ENCODE data around the gene MCL1.
"Not testable (repeated sequence)": the region's sequence is repeated elsewhere in the genome, so short reads cannot be mapped to it uniquely, and the experiment has no call there.

Gene MCL1

DNA sequence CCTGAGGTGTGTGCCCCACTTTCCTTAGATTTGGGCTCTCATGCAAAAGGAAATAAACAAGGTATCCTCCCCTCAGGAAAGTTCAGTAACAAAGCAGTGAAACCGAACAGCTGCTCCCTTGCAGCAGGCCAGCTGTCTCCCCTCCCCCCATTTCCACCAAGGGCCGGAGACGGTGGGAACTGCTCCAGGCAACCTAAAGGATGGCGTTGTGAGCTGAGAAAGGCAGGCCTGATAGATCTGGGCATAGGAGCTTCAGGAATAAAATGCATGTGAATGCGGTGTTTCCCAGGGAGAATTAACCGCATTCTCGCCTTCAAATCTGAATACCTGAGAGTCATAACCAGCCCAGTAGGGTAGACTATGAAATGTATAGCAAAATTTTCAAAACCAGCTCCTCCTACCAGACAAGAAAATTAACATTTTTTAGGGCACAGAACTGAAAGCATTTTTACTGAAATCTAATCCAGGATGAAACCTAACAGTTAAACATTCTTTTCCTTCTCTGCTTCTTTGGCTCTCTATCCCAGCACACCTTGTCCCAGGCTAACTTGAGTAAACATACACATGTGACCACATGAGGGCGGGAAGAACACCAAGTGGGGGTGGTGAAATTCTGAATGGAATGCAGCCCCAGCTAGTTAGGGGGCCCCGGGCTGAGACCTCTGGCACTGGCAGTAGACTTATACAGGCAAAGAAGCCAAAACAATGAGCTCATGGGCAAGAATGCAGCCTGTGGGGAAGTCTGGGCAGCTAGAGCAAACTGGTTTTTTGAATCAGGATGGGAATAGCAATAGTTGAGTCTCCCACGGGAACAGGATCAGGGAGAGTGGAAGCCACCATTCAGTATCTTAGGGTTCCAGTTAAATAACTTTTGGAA lies 11.5 kb downstream of the MCL1 start:
- peak; percentile 52 for DNase-seq

DNA sequence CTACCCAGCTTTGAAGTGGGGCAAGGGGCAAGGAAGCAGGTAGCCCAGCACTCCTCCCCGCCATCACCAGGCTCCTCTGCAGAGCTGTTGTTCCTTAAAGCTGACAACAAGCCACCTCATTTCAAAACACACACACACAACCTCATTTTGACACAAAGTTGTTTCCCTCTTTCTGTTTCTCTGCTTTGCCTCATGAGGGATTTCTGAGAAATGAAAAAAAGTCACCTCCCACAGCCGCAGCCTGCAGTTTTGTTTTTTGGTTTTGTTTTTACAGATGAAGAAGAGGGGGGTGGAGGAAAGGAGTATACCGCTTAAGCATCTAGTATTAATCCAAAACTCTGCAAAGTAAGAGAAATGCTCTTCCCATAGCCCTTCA lies 12.1 kb downstream of the MCL1 start:
- DNase-seq, result peak; percentile 48

DNA sequence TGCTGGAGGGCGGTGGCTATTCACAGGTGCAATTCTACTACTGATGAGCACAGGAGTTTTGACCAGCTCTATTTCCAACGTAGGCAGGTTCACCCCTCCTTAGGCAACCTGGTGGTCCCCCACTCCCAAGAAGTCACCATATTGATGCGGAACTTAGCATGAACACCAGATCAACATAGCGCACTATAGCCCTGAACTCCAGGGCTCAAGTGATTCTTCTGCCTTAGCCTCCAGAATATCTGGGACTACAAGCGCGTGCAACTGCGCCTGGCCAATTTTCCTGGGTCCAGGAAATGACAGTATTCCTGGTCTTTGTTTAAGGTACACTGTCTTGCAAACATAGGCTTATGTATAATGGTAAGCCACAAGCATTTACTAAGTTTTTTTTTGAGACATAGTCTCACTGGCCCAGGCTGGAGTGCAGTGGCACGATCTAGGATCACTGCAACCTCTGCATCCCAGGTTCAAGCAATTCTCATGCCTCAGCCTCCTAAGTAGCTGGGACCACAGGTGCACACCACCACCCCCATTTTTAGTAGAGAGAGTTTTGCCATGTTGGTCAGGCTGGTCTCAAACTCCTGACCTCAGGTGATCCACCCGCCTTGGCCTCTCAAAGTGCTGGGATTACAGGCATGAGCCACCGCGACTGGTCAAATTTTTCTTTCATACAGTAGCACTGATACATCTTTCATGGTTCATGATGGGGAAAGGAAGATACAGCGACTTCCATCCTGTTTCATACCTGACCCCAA lies 12.6 kb downstream of the MCL1 start:
- DNase-seq, result no peak

DNA sequence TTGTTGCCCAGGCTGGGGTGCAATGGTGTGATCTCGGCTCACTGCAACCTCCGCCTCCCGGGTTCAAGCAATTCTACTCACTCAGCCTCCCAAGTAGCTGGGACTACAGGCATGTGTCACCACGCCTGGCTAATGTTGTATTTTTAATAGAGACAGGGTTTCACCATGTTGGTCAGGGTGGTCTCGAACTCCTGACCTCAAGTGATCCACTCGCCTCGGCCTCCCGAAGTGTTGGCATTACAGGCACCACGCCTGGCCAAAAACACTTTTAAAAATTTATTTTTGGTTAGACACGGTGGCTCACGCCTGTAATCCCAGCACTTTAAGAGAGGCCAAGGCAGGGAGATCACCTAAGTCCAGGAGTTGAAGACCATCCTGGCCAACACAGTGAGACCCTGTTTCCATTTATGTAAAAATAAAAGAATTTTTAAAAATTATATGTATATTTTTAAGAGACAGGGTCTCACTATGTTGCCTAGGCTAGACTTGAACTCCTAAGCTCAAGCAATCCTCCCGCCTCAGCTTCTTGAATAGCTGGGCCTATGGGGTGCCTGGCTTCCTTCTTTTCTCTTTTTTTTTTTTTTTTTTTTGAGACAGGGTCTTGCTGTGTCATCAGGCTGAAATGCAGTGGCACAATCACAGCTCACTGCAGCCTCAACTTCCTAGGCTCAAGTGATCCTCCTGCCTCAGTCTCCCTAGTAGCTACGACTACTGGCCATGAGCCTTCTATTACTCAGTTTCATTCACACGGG lies 14.0 kb downstream of the MCL1 start:
- not testable (repeated sequence) for DNase-seq

DNA sequence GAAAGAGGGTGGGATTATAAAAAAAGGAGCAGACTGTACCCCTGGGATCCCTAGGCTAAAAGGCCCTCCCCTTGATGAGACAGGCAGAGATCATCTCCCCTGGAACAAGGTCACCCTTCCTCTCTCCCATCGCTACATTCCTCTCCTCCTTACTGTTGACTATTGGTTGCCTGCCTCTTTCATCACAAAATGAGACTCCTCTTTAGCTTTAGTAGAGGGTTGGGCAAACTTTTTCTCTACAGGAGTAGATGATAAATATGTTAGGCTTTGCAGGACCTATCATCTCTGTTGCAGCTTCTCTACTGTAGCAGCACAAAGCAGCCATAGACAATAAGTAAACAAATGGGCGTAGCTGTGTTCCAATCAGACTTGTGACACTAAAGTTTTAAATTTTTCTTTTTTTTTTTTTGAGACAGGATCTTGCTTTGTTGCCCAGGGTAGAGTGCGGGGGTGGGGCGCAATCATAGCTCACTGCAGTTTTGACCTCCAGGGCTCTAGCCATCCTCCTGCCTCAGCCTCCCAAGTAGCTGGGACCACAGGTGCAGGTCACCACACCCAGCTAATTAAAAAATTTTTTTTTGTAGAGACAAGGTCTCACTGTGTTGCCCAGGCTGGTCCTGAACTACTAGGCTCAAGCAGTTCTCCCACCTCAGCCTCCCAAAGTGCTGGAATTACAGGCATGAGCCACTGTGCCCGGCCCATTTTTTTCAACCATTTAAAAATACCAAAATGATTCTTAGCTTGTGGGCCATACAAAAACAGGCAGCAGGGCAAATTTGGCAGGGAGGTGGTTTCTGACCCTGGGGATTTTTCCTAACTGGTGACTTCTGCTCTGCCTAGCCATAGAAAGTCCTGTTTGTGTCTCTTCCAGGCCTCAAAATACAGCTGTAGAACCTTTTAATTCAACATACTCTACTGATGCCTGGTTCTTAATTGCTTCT lies 15.1 kb downstream of the MCL1 start:
- no peak for DNase-seq

DNA sequence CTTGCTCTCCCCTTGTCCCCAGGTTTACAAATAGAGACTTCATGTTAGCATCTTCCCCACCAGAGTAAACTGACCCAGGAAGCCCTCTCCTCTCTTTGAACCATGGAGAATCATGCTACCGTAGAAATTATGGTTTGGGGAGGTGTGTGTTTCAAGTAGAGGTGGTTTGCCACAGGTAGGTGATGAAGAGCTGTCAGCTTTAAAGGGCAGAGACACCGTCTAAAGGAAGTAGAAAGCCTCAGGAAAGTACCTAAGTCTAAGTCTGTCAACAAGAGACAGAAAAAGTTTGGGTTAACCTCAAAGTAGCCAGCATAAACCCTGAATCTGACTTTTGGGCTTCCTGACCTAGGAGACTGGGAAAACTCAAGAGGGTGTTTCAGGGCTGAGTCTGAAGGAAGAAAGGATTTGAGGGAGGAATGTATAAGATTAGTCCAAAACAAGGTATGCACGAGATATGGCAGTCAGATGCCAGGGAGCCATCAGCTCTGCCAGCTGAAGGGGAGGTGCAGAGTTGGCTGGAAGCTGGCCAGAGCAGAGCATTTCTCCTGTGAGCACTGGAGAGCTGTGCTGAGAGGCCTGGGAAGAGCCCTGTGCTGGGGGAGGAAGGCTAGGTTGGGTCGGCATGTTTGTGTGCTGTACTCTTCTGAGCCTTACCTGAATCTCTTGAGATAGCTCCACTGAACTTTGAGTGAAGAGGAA lies 15.9 kb downstream of the MCL1 start:
- DNase-seq, result no peak

DNA sequence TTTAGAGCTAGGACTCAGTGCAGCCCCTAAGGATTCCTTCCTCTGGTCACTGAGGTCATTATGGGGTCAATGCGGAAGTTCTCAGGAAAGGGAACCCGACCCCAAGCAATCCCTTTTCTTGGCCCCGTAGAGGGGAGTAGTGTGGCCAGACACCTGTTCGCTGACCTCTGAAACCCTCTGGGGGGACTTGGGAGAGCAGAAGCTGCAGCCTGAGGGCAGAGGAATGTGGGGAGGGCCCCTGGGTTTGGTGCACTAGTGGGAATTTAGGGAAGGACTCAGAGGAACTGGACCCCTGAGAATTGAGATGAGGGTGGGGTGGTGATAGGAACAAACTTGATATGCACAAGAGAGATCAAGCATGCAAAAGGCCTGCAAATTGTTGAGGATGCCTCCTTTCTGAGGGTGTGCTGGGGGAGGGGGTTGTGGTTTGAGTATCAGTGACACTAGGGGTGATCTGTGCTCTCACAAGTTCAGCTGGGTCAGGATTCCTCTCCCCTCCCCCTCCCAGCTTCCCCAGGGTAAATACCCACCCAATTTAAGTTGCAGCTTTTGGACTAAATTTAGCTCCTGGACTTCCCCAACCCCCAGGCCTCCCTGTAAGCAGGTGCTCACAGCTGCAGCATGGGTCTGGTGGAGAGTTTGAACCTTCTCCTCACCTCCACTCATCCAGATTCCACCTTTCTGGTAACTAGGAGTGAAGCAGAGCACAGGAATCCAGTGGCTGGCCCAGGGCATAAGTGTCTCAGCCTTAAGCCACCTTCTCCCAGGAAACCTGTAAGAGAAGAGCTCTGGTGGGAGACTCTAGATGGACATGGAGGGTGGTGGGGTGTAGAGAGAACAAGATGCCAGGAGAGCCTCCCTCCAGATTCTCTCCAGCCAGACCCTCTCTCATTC lies 16.7 kb downstream of the MCL1 start:
- peak; percentile 73 for DNase-seq

DNA sequence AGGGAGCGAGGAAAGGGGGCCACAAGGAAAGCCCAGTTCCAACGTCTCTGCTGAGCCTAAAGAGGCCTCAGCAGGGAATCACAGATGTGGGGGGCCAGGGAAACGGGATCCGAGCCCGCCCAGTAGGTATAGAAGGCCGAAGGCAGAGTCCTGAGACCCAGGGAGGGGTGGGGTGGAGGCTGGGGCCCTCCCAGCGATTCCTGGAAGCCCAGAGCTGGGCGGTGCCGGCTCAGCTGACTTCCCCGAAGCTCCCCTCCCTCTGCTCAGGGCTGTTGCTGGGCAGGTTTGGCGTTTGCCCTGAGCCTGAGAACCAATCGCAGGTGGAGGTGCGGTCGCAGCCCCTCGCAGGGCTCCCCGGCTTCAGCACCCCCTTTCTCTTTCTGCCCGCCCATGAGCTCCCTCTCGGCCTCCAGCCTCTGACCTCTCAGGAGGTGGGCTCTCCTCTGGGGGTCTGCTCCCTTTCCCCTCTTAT lies 17.4 kb downstream of the MCL1 start:
- peak; percentile 89 for DNase-seq

DNA sequence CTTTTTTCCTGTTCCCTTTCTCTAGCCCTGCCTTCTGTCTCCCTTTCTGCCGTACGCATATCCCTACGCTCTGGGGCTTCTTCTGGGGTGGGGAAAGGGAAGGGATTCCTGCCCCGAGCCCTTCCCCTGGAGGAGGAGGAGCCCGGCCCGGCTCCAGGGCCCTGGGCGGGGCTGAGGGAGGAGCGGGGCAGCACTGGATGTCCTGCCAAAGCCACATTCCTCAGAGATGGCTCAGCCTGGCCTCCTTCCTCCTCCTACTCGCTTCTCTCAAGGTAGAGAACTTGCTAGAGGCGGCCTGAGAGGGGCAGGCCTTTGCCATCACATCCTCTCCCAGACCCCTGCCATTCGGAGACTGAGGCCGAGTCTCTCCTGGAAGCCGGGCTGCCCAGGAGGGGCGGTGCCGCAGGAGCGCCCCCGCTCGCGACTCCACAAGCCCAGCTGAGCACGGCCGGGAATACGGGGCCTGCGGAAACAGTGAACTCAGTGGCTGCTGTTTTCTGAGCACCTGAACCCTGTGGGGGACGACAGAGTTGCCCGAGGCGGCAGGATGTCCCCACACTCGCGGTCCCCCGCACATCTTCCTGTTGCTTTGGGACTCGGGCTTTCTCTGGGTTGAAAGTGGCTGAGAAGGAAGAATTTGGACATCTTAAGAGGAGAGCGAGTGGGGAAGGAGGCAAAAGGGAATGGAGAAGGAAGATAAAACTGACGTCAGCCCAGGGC lies 18.0 kb downstream of the MCL1 start:
- peak; percentile 59 for DNase-seq

DNA sequence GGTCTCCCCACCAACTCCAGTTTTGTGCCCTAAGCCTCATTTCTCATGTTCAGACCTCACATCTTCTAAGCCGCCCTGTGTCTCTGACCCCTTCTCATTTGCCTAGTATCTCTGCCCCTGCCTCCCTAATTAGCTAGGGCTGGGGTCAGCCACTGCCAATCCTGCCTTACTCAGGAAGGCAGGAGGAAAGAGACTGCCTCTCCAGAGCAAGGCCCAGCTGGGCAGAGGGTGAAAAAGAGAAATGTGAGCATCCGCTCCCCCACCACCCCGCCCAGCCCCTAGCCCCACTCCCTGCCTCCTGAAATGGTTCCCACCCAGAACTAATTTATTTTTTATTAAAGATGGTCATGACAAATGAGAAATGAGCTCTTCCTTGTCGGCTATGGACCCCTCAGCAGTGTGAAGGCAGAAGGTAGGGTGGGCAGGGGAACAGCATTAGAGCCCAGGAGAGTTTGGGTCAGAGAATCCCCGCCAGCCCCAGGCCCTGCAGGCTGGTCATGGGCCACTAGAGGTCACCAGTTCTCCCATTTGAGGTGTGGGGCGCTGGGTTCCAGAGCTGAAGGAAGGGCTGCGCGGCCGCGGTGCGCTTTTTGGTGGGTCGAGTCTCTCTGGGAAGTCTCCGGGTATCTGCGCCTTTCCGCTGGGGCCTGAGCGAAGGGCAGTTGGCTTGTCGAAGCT lies 18.7 kb downstream of the MCL1 start:
- DNase-seq, result peak; percentile 85

DNA sequence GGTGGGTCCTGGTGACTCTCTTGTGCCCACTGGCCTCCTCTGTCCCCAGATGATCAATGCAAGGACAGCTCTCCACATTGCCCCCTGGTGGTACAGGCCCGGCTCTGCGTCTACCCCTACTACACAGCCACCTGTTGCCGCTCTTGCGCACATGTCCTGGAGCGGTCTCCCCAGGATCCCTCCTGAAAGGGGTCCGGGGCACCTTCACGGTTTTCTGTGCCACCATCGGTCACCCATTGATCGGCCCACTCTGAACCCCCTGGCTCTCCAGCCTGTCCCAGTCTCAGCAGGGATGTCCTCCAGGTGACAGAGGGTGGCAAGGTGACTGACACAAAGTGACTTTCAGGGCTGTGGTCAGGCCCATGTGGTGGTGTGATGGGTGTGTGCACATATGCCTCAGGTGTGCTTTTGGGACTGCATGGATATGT lies 19.4 kb downstream of the MCL1 start:
- peak; percentile 72 for DNase-seq

DNA sequence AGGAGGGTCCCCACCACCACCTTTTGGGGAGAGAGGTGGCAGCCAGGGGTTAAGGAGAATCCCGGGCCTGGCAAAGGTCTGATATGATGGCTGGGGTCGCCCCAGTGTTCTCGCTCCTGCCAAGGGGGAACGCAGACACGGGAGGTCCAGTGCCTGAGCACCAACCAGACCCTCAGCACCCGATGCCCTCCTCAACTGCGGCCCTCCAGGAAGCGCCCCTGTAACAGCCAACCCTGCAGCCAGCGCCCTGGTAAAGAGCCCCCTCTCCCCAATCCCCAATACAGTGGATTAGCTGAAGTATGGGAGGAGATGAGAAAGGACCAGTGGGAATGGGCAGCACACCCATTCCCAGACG lies 19.8 kb downstream of the MCL1 start:
- no peak for DNase-seq

DNA sequence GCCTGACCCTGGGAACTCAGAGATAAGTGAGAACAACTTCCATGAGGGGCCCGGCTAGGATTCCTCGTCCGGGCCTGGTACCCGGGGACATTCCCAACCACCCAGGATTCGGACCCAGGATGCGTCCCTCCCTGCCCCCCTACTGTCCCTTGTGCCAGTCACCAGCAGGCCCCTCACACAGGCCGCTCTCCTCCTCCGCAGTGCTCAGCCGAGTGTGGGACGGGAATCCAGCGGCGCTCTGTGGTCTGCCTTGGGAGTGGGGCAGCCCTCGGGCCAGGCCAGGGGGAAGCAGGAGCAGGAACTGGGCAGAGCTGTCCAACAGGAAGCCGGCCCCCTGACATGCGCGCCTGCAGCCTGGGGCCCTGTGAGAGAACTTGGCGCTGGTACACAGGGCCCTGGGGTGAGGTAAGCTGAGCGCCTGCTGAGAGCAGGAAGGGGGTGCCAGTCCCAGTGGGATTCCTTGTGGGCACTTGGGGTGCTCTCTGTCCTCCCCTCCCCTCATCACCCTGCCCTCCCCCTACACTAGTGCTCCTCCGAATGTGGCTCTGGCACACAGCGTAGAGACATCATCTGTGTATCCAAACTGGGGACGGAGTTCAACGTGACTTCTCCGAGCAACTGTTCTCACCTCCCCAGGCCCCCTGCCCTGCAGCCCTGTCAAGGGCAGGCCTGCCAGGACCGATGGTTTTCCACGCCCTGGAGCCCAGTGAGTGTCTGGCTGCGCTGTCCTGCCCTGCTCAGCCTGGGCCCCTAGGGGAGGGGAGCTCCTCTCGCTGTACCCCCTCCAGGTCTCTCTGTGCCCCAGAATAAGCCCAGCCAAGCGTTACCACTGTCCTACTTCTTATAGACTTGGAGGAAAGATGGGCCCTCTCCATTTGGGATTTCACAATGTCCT lies 20.4 kb downstream of the MCL1 start:
- DNase-seq, result no peak

DNA sequence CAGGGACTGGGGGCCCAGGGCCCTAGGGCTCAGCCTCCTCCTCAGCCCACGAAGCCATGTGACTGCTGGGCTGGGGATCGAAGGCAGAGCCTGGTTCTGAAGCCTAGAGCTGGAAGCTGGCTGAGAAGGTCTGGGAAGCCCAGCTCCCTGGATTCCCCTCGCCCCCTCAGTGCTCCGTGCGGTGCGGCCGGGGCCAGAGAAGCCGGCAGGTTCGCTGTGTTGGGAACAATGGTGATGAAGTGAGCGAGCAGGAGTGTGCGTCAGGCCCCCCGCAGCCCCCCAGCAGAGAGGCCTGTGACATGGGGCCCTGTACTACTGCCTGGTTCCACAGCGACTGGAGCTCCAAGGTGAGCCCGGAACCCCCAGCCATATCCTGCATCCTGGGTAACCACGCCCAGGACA lies 21.1 kb downstream of the MCL1 start:
- no peak for DNase-seq

DNA sequence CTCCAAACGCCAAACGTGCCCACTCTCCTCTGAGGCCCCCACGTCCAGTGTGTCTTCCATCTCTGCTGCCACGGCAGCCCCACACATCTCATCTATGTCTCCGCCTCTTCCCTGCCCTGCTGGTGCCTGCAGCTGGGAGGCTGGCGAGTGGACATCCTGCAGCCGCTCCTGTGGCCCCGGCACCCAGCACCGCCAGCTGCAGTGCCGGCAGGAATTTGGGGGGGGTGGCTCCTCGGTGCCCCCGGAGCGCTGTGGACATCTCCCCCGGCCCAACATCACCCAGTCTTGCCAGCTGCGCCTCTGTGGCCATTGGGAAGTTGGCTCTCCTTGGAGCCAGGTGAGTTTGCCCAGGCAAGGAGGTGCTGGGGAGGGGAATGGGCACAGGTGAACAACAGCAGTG lies 21.6 kb downstream of the MCL1 start:
- no peak for DNase-seq

DNA sequence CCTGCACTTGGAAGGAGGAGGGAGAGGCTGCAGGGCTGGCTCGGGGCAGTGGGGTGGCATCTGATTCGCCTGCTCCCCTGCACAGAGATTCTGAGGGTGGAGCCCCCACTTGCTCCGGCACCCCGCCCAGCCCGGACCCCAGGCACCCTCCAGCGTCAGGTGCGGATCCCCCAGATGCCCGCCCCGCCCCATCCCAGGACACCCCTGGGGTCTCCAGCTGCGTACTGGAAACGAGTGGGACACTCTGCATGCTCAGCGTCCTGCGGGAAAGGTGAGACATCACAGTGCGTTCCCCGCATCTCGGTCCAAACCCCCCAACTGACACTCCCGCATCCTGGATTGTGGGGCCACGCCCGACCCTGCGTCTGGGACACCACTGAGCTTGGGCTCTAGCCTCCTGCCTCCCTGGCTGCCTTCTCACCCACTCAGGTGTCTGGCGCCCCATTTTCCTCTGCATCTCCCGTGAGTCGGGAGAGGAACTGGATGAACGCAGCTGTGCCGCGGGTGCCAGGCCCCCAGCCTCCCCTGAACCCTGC lies 22.3 kb downstream of the MCL1 start:
- no peak for DNase-seq

DNA sequence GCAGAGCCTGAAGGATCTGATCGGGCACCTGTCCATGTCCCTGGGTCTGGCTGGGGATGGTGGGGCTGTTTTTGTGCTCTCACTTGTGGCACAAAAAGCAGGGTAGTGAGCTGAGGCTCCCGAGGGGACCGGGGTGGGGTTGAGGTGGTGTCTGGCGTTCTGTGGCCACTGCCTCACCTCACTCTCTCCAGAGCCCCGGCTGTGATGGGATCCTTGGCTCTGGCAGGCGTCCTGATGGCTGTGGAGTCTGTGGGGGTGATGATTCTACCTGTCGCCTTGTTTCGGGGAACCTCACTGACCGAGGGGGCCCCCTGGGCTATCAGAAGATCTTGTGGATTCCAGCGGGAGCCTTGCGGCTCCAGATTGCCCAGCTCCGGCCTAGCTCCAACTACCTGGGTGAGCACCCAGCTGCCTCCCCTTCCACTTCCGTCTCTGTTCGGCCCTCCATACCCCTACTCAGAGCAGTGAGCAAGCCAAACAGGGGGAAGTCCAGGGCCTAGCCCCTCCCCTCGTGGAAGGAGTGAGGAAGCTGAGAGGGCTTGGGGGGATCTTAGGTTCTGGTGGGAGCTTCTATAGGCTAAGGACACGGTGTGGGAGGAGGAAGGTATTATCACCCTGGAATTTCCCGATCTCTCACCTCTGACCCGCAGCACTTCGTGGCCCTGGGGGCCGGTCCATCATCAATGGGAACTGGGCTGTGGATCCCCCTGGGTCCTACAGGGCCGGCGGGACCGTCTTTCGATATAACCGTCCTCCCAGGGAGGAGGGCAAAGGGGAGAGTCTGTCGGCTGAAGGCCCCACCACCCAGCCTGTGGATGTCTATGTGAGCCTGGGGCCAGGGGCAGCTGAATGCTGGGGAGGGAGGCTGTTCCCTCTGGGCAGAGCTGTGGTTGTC lies 23.2 kb downstream of the MCL1 start:
- no peak for DNase-seq
